GM19463 (cell line): ENCODE results near the gene DDX60.
"Not testable (repeated sequence)": the region's sequence is repeated elsewhere in the genome, so short reads cannot be mapped to it uniquely, and the experiment has no call there.

Source experiments
- ATAC-seq: cut with Tn5 transposase; IDR thresholded peaks from one replicate; pipeline ENCODE4 v1.9.1; 2021; ENCODE audit warnings: mild to moderate bottlenecking, moderate library complexity; ENCODE audit not compliant: unreplicated experiment

The DDX60 gene

GRCh38 chr4:168318266-168318895 is at the start of gene DDX60:
Gene DDX60 (minus strand): TSS chr4:168318752. CDS start chr4:168311259, 7,493 bp downstream.
- peak; percentile 97 for ATAC-seq

- no peak for ATAC-seq
Measured at GRCh38 chr4:168367065-168367464, 48.5 kb upstream of the DDX60 start.

- ATAC-seq, result no peak
Measured at GRCh38 chr4:168362025-168362401, 43.5 kb upstream of the DDX60 start.

GRCh38 chr4:168361365-168362024 is 42.9 kb upstream of the DDX60 start:
- ATAC-seq, result no peak

GRCh38 chr4:168360271-168360670 is 41.7 kb upstream of the DDX60 start:
- ATAC-seq, result no peak

- no peak for ATAC-seq
Measured at GRCh38 chr4:168357941-168358340, 39.4 kb upstream of the DDX60 start.

GRCh38 chr4:168353746-168354145 is 35.2 kb upstream of the DDX60 start:
- ATAC-seq, result no peak

- no peak for ATAC-seq
Measured at GRCh38 chr4:168337550-168337940, 19.0 kb upstream of the DDX60 start.

- no peak for ATAC-seq
Measured at GRCh38 chr4:168336837-168337549, 18.4 kb upstream of the DDX60 start.

- ATAC-seq, result no peak
Measured at GRCh38 chr4:168335621-168336020, 17.1 kb upstream of the DDX60 start.

- no peak for ATAC-seq
Measured at GRCh38 chr4:168334053-168334452, 15.5 kb upstream of the DDX60 start.

GRCh38 chr4:168330575-168330974 is 12.0 kb upstream of the DDX60 start:
- not testable (repeated sequence) for ATAC-seq

- ATAC-seq, result no peak
Measured at GRCh38 chr4:168325591-168325990, 7.0 kb upstream of the DDX60 start.

GRCh38 chr4:168321006-168321405 is 2.5 kb upstream of the DDX60 start:
- ATAC-seq, result no peak

- ATAC-seq, result no peak
Measured at GRCh38 chr4:168319486-168320019, 1.0 kb upstream of the DDX60 start.

GRCh38 chr4:168317621-168318020 is 931 bp downstream of the DDX60 start:
- ATAC-seq, result no peak

- no peak for ATAC-seq
Measured at GRCh38 chr4:168309781-168310180, 8.8 kb downstream of the DDX60 start.

- ATAC-seq, result no peak
Measured at GRCh38 chr4:168308912-168309311, 9.6 kb downstream of the DDX60 start.

GRCh38 chr4:168306476-168306875 is 12.1 kb downstream of the DDX60 start:
- ATAC-seq, result no peak

GRCh38 chr4:168304744-168305459 is 13.7 kb downstream of the DDX60 start:
- ATAC-seq, result no peak

GRCh38 chr4:168303430-168303829 is 15.1 kb downstream of the DDX60 start:
- not testable (repeated sequence) for ATAC-seq
